SIG-M5 (cell line): ENCODE results near the gene CENPX.

Experiments used
- DNase-seq: peaks from one replicate; lab custom pipeline; 2025; lab: John Stamatoyannopoulos, UW

Gene CENPX

GRCh38 chr17:81980707-81981343 is 41.9 kb downstream of the CENPX start:
- DNase-seq, result no peak

GRCh38 chr17:81980122-81980521 is 42.6 kb downstream of the CENPX start:
- no peak for DNase-seq

- DNase-seq, result no peak
These were observed 44.0 kb downstream of the CENPX start for GRCh38 chr17:81978524-81979298.

GRCh38 chr17:81977211-81977808 is 45.4 kb downstream of the CENPX start, which contains the start of gene ASPSCR1:
ASPSCR1 (plus strand) TSS chr17:81977629; CDS start chr17:81977647, 18 bp downstream.
- no peak for DNase-seq

- DNase-seq, result no peak
These were observed 46.1 kb downstream of the CENPX start for GRCh38 chr17:81976332-81977210.

- DNase-seq, result no peak
These were observed 49.2 kb downstream of the CENPX start for GRCh38 chr17:81973432-81973831.

- DNase-seq, result no peak
These were observed 53.5 kb downstream of the CENPX start for GRCh38 chr17:81968850-81969812.
